ENCODE measurements around the gene ERFE.

DNA sequence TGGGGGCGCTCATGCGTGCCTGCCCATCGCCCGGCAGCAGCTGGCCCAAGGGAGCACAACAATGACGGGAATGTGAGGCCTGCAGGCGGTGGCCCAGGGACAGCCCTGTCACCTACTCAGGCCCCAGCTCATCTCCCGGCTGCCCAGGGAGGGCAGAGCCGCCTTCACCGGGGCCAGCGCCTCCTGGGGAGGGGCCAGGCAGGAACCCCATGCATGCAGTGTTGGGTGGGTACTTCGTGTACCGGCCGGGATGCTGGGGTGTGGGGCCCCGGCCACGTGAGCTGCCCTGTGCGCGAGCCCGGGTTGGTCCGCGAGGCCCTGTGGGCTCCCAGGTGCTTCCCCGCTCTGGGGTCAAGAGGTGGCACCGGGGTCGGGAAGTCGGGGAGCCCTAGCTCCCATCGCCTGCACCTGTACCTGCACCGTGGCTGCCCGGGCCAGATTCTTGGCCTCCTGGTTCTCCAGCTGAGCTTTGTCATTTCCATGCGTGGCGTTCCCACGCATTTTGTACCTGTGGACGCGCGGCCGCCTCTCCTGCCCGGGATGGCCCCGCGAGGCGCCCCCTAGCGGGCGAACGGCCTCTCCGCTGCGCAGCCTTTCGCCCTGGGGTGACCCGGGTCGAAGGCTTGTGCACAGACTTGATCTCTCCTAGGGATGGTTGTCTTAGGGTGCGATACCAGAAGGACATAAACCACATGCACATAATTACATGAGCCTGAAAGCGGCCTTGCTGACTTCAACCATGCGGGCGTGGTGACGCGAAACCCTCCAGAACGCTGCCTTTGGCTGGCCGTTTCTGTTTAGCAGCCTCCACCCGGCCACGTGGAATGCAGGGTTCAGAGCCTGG is 19.4 kb upstream of the ERFE start:
- TF ChIP-seq, protein P1, sequence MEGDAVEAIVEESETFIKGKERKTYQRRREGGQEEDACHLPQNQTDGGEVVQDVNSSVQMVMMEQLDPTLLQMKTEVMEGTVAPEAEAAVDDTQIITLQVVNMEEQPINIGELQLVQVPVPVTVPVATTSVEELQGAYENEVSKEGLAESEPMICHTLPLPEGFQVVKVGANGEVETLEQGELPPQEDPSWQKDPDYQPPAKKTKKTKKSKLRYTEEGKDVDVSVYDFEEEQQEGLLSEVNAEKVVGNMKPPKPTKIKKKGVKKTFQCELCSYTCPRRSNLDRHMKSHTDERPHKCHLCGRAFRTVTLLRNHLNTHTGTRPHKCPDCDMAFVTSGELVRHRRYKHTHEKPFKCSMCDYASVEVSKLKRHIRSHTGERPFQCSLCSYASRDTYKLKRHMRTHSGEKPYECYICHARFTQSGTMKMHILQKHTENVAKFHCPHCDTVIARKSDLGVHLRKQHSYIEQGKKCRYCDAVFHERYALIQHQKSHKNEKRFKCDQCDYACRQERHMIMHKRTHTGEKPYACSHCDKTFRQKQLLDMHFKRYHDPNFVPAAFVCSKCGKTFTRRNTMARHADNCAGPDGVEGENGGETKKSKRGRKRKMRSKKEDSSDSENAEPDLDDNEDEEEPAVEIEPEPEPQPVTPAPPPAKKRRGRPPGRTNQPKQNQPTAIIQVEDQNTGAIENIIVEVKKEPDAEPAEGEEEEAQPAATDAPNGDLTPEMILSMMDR (IDR thresholded peaks at IDR 0.05; ENCODE audit: borderline replicate concordance, extremely low read depth, low read length, poor library complexity, severe bottlenecking): peak; percentile 44
- no peak for TF ChIP-seq EZH2 (IDR thresholded peaks at IDR 0.05; ENCODE audit: borderline replicate concordance, low read depth, low read length, severe bottlenecking)
